Omental fat pad (tissue), 4 donors: Measurements from ENCODE around the gene WDR47. TPM values are rescaled to one million over a fixed set of nuclear protein-coding genes. Genes with fewer than 3 reads are reported as not detected.

Experiments
- ATAC-seq: fragments of 150-250 bp; one replicate; pipeline ENCODE4 v1.9.1; 2016; ENCODE audit warnings: mild to moderate bottlenecking, moderate library complexity; ENCODE audit not compliant: low FRiP score
- DNase-seq: peaks from one replicate; pipeline ENCODE4 v3.0.0-alpha.2; 2019; ENCODE audit warnings: low spot score
- small RNA-seq: library from RNA; depleted of rRNA; stranded (forward); fragments of <200 nt; gene quantifications from one replicate; pipeline ENCODE3, GENCODE V24; 2016
- total RNA-seq, 4 donors: library from RNA; depleted of rRNA; stranded (reverse); fragments of >200 nt; gene quantifications; one replicate each; pipeline ENCODE4 v1.1.0, GENCODE V29; 2016
- TF ChIP-seq, protein P1 (sequence below), 3 donors: fragments of 450-650 bp; IDR thresholded peaks; one replicate each; pipeline ENCODE4 v1.5.1; 2016 to 2017; ENCODE audit warnings: antibody characterized with exemption in 3 of 3, mild to moderate bottlenecking in 3 of 3, moderate library complexity in 2 of 3

WDR47 gene
- total RNA-seq, 4 donors from 2014 or later = 12.0 to 20.8 (median 12.6) TPM

GRCh38 chr1:108925920-108926319, 116.0 kb downstream of the WDR47 start:
- TF ChIP-seq, protein P1, sequence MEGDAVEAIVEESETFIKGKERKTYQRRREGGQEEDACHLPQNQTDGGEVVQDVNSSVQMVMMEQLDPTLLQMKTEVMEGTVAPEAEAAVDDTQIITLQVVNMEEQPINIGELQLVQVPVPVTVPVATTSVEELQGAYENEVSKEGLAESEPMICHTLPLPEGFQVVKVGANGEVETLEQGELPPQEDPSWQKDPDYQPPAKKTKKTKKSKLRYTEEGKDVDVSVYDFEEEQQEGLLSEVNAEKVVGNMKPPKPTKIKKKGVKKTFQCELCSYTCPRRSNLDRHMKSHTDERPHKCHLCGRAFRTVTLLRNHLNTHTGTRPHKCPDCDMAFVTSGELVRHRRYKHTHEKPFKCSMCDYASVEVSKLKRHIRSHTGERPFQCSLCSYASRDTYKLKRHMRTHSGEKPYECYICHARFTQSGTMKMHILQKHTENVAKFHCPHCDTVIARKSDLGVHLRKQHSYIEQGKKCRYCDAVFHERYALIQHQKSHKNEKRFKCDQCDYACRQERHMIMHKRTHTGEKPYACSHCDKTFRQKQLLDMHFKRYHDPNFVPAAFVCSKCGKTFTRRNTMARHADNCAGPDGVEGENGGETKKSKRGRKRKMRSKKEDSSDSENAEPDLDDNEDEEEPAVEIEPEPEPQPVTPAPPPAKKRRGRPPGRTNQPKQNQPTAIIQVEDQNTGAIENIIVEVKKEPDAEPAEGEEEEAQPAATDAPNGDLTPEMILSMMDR (IDR thresholded peaks at IDR 0.05) = no peak
- DNase-seq (no peak), ATAC-seq (no peak)

Small RNAs within 50 kb of the gene (small RNA-seq; reads per million reads assigned to genes)
- gene BX679664.1 = not detected
- gene BX679664.2 = not detected

Other genes with a start within 250 kb of the WDR47 start
- gene AKNAD1, start 185.0 kb downstream of the WDR47 start, total RNA-seq = under 1 TPM in 1 of 4 donors, not detected in 3; 0.84 TPM
- gene GPSM2, start 165.1 kb downstream of the WDR47 start, total RNA-seq = 10 to 100 TPM in 2 of 4 donors, 1 to 10 TPM in 2; 4.0 to 24.4 (median 8.7) TPM
- 10 to 100 TPM; 19.2 to 30.6 (median 26.7) TPM for gene CLCC1, start 78.6 kb downstream of the WDR47 start, total RNA-seq
- gene TAF13, start 33.9 kb upstream of the WDR47 start, total RNA-seq = 10 to 100 TPM; 24.3 to 65.3 (median 31.5) TPM
- gene TMEM167B, start 48.7 kb upstream of the WDR47 start, total RNA-seq = 10 to 100 TPM; 22.2 to 29.2 (median 24.8) TPM
- 1 to 10 TPM in 1 of 4 donors, under 1 TPM in 2, not detected in 1; 0.48 to 3.3 (median 0.74) TPM for gene ELAPOR1, start 72.0 kb upstream of the WDR47 start, total RNA-seq
- gene SARS1, start 171.8 kb upstream of the WDR47 start, total RNA-seq = 100 to 1,000 TPM; 109 to 151 (median 132) TPM
- 1 to 10 TPM; 1.6 to 2.6 (median 1.9) TPM for gene CELSR2, start 207.4 kb upstream of the WDR47 start, total RNA-seq
- 1 to 10 TPM; 1.7 to 8.7 (median 2.1) TPM for gene PSRC1, start 241.0 kb upstream of the WDR47 start, total RNA-seq